ENCODE measurements around the gene FXYD6.
"Not testable (repeated sequence)": the region's sequence is repeated elsewhere in the genome, so short reads cannot be mapped to it uniquely, and the experiment has no call there.

FXYD6 gene, protein sequence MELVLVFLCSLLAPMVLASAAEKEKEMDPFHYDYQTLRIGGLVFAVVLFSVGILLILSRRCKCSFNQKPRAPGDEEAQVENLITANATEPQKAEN

DNA sequence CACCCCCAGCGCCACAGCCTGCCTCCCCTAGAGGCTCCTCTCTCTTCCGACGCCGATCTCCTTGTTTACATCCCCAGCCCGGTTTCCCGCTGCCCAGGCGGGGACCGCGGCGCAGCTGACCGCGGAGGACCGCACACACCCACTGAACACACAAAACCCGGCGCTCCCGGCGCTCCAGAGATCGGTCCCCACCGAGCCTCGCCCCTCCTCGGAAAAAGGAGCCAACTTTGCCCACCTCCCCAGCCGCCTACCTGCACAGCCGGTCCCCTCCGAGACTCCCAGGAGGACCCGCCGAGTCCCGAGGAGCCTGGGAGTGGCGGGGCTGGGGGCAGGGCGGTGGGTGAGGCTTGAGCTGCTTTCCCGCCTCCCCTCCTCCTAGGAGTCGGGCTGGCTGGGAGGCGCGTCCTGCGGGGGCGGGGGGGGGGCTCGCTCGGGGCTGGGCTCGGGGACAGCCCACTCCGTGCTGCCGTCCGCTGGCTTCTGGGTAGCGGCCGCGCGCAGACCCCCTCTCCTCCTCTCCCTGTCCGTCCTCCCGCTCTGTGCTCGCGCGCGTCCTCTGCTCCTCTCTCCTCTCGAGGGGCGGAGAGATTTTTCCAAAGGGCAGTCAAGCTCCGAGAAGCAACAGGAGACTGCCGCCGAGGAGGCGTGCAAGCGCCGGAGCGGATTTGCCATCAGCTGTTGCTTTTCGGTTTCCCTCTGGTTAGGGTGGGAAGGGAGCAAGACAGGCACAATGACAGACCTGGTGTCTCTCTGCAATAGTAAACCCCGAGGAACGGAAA is at the start of gene FXYD6:
FXYD6 (minus strand) TSS at position 318 of the 779 bp plus-strand sequence. CDS start 33,882 bp downstream, outside the sequence.
- no peak for DNase-seq (ENCODE audit: low spot score)

DNA sequence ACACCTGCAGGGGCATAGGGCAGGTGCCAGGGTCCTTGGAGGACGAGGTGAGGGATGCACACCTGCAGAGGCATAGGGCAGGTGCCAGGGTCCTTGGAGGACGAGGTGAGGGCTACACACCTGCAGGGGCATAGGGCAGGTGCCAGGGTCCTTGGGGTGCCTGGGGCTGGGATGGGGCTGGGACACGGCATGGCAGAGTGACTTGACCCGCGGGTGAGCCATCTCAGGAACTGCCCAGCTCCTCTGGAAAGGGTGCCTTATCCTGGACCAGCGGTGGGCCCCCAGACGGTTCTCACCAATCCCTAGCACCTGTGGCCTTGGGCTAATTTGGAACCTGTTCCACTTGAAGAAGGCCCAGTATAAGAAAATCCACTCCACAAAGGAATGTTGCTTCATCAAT is 49.7 kb upstream of the FXYD6 start:
- DNase-seq (ENCODE audit: low spot score): not testable (repeated sequence)

DNA sequence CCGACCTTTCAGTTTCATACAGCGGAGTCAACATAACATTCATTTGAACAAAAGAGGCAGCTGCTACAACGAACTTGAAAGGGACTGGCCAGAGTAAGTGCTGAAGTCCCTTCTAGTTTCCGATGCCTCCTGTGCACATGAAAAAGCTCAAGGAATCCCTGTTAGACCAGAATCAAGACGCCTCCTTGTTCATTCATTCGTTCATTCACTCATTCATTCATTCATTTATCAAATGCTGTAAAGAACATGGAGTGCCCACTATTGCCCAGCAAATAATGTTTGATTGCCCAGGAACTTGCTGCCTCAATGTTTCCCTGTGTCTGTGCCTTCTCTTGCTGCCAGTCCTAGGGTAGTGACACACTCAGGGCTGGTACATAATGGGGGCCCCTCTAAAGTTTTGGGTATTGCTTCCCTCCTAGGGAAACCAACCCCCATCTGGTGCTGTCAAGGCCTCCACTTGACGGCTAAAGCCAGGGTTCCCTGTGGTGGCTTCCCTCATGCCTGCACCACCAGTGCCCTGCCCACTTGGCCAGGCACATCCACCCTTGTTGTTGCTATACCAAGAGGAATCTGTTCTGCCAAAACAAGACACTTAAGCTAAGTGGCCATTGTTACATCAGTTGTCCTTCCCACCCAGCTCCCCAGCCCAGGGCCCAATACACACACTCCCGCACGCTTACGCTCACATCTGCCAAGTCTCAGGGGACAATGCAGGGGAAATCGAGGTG is 48.9 kb upstream of the FXYD6 start:
- DNase-seq (ENCODE audit: low spot score): no peak

DNA sequence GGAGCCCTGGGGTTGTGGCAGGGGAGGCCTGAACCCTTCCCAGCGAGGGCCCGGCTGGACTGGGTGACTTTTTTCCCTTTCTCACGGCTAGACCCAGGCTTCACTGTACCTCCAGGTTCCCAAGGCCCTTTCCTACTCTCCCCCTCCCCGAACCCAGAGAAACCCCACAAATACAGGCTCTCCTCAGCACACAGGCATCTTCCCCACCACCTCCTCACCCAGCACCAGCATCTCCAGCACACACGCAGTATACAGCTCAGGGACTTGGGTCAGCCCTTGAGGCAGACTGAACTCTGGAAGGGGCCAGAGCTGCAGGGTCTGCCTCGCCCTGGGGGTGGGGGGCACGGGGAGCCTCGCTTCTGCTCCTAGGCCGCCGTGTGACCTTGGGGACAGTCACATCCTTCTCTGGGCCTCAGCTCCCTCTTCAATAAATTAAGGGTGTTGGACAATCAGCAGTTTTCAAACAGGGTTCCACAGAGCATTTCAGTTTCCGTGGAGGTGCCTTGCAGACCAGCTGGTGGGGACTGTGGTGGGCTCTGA is 48.2 kb upstream of the FXYD6 start:
- DNase-seq (ENCODE audit: low spot score): no peak

DNA sequence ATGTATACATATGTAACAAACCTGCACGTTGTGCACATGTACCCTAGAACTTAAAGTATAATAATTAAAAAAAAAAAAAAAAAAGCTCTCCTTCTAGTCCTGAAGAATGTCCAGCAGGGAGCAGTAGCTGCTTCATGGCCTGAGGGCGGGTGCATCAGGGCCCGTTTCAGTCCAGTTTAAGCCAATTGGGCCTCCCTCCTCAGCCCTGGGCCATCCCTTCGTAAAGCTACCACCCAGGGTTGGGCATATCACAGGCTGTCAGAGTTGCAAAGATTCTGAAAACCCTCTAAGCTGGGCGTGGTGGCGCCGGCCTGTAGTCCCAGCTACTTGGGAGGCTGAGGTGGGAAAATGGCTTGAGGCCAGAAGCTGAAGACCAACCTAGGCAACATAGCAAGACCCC is 47.3 kb upstream of the FXYD6 start:
- DNase-seq (ENCODE audit: low spot score): no peak

DNA sequence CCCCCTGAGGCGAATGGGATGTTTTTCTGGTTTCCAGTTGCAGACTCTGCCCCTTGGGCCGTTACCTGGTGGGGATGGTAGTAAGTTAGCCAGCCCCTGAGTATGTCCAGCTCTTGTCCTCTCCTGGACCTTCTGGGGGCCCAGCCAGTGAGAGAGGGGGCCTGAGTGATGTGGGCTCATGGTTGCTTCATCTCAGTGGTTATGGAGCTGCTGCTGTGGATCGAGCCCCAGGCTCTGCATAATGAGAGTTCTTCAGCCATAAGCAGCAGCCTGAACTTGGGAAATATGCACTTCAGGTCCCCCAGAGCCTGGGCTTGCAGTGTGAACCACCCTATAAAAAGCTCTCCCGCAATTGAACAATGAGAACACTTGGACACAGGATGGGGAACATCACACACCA is 46.8 kb upstream of the FXYD6 start:
- DNase-seq (ENCODE audit: low spot score): no peak

- DNase-seq (ENCODE audit: low spot score): no peak
These were observed 45.4 kb upstream of the FXYD6 start for GRCh38 chr11:117921893-117922292.

GRCh38 chr11:117921456-117921855 is 45.0 kb upstream of the FXYD6 start:
- DNase-seq (ENCODE audit: low spot score): no peak

- peak; percentile 27 for DNase-seq (ENCODE audit: low spot score)
These were observed 43.3 kb upstream of the FXYD6 start for GRCh38 chr11:117919781-117920221.

- no peak for DNase-seq (ENCODE audit: low spot score)
These were observed 42.9 kb upstream of the FXYD6 start for GRCh38 chr11:117919341-117919740.

DNA sequence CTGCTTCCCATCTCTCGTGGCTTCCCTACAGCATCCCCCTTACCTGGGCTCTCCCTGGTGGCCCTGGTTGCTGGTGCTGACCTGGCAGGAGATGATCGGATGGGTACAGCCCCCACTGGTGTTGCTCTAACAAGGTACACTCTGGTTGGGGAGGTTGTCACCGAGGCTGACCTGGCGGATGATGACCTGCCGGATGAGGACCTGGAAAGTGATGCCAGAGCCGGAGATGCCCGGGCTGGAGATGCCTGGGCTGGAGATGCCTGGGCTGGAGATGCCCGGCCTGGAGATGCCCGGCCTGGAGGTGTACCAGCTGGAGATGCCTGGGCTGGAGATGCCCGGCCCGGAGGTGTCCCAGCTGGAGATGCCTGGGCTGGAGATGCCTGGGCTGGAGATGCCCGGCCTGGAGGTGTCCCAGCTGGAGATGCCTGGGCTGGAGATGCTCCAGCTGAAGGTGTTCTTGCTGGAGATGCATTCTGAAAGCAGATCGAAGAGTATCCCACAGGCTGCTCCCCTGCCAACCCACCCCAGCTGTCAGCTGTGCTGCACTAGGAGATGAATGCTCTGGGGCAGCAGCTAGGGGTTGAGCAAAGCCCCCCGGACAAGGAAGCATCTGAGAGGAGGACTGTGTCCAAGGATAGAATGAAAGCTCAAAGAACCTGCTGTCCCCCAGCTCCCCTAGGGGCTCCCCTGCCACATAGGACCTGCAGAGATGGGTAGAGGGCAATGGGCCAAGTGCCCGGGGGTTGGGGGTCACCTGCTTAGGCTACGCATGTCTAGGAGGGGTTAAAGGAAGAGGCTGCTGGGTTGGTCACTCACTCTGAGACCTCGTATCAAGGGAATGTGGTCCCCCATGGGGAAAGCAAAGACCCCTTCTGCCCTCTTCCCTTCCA is 42.2 kb upstream of the FXYD6 start:
- DNase-seq (ENCODE audit: low spot score): no peak

DNA sequence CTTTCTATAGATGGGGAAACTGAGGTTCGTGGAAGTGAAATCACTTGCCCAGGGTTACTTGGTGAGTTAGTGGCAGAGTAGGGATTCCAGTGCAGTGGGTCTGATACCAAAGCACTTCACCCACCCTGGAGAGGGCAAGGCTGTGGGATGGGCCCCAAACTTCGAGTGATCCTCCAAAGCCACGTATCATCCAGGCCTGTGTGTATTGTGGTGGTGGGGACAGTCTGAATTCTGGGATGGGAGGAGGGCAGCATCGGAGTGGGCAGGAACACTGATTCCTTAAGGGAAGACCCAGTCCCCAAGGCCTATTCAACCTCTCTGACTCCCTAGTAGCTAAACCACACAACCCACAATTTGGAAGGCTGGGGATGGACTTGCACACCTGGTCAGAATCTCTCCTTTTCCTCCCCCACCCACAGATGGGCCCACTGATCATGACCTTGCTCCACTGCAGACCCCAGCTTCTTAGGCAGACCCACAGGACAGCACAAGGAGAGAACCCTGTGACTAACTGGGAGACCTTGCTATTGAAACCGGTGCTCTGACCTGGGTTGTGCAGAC is 41.2 kb upstream of the FXYD6 start:
- no peak for DNase-seq (ENCODE audit: low spot score)

GRCh38 chr11:117916956-117917355 is 40.5 kb upstream of the FXYD6 start:
- no peak for DNase-seq (ENCODE audit: low spot score)

GRCh38 chr11:117915672-117916235 is 39.3 kb upstream of the FXYD6 start:
- no peak for DNase-seq (ENCODE audit: low spot score)

GRCh38 chr11:117914991-117915618 is 38.6 kb upstream of the FXYD6 start:
- DNase-seq (ENCODE audit: low spot score): no peak

- DNase-seq (ENCODE audit: low spot score): no peak
These were observed 37.9 kb upstream of the FXYD6 start for GRCh38 chr11:117914398-117914761.

DNA sequence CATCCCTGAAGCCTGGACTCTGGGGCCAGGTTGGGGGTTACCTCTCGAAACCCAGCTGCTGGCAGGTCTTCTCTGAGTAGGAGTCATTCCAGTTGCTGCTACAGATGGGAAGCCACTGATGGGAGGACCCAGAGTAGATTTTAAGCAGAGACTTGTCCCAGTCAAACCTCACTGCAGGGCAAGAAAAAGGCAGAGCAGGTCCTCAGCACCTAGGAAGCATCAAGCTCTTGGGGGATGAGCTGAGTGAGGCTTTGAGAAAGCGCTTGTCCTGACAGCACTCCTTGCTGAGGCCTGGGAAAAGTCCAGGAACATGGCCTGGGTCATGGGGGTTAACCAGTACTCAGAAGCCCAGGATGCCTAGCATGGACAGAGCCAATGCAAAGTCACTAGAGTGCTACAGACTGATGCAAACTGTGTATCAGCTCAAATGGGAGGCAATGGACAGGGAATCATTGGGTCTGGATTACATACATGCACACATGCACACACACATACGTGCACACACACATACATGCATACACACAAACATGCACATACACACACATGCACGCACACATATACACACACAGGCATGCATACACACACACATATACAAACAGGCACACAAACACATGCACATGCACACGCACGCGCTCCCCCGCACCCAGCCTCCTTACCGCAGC is 37.4 kb upstream of the FXYD6 start:
- DNase-seq (ENCODE audit: low spot score): no peak

- DNase-seq (ENCODE audit: low spot score): no peak
These were observed 36.0 kb upstream of the FXYD6 start for GRCh38 chr11:117912497-117912896.

GRCh38 chr11:117911694-117912093 is 35.2 kb upstream of the FXYD6 start:
- no peak for DNase-seq (ENCODE audit: low spot score)

DNA sequence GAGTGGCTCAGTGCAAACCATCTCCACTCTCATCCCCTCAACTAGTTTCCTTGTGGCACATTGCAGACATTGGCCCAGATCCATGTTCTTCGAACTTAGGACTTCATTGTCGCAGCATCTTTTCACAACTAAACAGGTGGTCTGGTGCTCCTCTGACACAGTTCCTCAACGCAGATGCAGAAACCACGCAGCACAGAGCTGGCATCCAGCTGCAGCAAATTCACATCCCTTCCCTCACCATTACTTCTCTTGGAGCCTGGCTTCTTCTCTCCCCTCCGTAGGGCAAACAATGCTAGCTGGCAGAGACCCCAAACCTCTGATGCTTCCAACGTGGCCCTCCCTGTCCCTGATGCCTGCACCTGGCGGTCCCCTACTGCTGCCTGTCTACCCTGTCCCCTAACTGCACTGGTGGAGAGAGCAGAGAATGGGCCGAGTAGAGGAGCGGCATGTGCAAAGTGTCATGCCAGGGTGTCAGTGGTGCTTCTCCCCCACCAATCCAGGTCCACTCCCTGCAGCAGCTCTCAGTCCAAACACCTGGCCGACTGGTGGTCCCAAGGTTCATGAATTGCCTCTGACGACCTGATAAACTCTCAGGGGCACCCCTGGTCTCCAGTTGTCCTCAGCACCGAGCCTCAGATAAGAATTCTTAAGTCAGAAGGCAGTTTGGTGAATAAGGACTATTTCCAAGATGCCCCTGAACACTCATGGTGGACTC is 34.6 kb upstream of the FXYD6 start:
- no peak for DNase-seq (ENCODE audit: low spot score)
